GM21786 (cell line): Measurements from ENCODE around the gene PDE6B.

Experiments
- ATAC-seq: cut with Tn5 transposase; IDR thresholded peaks from one replicate; pipeline ENCODE4 v1.9.1; 2021; ENCODE audit not compliant: unreplicated experiment

PDE6B gene

DNA sequence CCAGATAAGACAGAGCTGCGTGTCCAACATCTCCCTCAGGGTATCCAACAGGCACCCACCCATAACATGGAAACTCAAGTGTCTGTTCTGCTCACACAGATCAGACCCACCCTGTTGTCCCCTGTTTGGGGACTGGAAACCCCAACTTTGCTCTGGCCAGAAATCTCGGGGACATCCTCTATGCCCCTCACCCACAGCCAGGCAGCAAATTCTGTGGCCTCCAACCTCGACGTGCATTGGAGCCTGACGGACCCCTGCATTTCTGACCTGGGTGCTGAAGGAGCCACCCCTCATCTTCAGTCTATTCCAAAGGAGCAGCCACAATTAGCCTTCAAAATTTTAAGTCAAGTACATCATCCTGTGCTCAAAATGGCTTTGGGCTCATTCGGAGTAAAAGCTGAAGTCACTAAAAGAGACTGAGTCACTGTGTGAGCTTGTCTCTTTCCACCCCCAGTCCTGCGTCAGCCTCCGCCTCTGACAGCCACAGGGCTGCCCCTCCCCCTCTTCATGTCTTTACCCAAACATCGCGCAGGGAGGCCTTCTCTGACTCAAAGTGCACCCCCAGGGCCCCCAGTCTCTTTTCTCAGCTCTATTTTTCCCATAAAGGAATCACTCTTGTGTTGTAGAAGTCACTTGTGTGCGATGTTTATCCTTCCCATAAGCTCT is 24.4 kb upstream of the PDE6B start:
- no peak for ATAC-seq

DNA sequence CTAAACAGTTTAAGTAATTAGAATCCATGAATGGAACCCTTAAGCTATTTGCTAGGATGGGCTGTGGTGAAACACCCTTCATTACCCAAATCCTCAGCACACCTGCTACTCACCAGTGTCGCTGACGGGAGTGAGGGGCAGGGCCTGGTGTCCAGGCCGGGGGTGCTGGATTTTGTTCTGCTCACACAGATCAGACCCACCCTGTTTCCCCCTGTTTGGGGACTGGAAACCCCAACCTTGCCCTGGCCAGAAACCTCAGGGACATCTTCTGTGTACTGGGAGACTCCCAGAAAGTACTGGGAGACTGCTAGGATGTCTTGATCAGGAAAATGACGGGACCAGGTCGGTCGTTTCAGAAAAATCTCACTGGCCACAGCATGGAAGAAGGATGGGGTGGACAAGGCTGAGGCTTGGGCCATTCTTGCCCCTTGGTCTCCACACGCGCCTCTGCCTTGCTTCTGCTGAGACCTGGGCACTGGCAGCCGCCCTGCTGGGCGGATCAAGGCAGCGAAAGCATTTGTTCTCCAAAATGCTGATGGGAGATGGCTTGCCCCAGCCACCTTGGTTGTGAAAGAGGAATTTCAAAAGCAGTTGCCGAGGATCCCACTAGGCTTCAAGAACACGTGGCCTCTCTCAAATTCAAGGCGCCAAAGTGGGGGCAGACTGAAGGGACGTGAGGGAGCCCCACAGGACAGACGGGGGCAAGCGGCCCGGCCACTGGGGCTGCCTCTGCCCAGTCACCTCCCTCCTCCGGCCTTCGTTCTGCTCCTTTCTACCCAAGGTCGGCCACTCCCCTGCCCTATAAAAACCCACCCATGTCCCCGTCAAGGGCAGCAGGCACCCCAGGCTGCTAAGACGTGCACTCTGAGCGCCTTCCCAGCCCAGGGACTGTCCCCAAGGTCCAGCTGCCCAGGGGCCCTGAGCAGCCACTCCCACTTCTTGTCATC is 23.5 kb upstream of the PDE6B start:
- ATAC-seq, result no peak

DNA sequence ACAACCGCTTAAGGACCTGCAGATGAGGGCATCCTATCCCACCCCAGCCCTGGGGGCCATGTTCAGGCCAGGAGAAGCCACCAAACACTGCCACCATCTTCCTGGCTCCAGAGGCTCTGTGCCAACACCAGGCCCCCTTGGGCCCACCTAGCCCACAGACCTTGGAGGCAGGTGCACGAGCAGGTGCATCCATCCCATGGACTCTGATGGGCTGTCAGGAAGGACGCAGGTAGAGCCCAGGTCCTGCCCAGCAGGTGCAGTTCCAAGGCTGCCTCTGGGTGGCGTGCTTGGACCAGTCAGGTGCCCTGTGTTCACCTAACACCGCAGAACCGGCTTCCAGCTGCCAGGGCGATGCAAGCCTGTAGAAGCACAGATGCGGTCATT is 22.8 kb upstream of the PDE6B start:
- no peak for ATAC-seq

DNA sequence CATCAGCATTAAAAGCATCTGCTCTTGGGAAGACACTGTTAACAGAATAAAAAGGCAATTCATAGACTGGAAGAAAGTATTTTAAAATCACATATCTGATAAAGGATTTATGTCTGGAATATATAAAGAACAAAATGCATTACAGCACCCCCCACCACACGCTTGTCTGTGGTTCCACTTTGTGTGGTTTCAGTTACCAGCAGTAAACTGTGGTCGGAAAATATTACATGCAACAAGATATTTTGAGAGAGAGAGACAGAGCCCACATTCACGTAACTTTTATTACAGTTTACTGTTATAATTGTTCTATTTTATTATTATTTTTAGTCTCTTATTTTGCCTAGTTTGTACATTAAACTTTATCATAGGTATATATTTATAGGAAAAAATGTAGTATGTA is 21.2 kb upstream of the PDE6B start:
- no peak for ATAC-seq

DNA sequence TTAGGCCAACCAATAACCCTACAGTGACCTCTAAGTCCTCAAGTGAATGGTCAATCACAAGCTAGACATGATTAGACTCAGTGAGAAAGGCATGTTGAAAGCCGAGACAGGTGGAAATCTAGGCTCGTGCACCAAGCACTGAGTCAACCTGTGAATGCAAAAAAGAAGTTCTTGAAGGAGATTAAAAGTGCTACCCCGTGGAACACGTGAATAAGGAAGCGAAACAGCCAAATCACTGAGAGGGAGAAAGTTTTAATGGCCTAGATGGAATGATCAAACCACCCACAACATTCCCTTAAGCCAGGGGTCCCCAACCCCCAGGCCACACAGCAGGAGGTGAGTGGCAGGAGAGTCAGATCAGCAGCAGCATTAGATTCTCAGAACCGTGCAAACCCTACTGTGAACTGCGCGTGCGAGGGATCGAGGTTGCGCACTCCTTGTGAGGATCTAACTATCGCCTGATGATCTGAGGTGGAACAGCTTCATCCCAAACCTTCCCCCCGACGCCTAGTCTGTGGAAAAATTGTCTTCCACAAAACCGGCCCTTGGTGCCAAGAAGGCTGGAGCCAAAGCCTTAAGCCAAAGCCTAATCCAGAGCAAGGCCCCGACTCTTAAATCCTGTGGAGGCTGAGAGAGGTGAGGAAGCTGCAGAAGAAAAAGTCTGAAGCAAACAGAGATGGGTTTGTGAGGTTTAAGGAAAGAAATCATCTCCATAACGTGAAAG is 19.5 kb upstream of the PDE6B start:
- ATAC-seq, result no peak

DNA sequence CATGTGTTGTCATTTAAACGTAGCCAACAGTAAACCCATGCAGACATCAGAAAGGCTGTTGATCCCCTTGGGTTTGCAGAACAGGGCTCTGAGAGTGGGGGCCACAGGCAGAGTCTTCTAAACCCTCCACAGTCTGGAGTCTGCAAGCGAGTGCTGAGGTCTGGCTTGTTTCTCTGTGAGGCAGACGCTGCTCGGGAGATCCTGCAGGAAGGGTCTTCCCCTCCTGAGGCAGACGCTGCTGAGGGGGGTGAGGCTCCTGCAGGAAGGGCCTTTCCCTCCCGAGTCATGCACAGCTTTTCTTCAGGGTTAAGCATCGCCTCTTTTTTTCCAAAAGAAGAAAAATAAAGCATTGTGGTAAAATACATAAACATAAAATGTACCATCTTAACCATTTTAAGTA is 17.1 kb upstream of the PDE6B start:
- ATAC-seq, result no peak

DNA sequence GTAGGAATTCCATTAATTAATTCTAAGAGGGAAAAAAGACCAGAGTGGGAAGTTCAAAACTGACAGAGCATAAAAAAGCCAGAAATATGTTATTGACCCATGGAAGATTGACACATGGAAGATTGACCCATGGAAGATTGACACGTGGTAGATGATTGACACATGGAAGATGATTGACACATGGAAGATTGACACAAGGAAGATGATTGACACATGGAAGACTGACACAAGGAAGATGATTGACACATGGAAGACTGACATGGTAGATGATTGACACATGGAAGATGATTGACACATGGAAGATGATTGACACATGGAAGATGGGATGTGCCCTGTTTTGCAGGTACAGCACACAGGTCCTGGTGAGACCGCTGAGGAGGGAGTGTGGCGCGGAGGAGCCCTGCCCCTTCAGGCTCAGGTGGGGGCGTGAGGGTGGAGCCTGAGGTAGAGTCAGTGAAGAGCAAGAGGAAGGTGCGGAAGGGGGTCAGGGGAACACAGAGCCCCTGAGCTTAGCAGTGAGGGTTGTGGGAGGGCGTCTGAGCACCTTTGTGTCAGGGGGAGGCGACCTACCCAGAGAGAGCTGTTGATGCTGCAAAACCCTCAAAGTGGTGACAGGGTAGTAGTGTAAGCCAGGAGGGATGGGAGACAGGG is 15.8 kb upstream of the PDE6B start:
- no peak for ATAC-seq

DNA sequence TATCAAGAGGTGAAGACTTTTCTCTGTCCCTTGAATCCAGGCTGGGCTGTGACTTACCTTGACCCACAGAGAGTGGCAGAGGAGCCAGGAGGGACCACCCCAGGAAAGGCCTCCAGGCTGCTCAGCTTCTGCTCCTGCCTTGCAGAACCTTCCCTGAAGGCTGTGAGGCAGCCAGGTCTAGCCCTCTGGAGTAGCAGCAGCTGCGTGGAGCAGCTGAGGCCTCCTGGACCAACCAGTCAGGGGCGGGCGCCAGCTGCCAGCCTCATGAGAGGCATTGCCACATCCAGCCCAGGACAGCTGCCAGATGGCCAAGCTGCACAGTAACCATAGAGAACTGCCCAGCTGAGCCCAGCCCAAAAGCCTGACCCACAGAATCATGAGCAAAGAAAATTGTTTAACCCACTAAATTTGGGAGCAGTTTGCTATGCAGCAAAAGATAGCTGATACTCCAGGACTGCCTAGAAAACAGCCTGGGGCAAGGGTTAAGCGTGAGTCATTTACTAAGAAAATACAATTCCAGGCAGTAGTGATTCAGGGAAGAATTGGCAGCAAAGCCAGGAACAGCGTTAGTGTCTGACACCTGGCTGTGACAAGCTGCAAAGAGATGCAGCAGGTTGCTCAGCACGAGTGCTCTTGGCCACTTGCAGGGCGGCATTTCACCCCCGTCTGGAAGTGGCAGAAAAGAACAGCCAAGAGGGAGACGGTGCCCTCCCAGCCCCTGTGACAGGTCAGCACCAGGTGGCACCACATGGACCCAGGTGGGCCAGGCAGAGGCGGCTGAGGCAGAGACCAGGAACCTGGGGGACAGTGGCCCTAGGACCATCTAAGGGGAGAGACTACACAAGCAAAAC is 14.7 kb upstream of the PDE6B start:
- ATAC-seq, result no peak

DNA sequence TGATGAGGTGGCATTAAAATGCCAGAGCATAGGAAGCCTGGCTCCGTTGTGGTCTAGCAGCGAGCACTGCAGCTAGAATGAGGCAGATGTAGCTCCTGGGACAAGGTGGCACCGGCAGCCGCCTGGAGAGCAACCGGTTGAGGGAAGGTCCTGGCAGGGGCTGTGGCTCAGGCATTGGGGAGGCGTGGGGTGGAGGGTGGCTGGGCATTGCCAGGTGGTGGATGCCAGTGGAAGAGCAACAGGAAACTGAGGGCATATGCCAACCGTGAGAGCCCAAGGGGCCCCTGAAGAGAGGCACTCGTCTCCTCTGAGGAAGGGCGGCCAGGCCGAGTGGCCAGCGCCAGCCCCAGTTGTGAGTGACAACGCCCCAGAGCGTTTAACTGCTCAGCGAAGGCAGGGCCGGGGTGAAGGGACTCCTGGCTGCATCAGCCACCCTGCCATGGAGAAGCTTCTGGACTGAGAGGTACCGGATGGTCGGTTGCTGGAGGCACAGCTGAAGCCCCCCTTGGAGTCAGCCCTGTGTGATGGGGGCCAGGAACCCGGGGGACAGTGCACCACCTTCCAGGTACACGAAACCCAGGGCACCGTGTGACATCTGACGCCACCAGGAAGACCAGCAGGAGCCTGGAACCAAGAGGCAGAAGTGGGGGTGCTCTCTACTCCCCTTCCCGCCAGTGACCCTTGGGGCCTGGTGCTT is 13.2 kb upstream of the PDE6B start:
- no peak for ATAC-seq

DNA sequence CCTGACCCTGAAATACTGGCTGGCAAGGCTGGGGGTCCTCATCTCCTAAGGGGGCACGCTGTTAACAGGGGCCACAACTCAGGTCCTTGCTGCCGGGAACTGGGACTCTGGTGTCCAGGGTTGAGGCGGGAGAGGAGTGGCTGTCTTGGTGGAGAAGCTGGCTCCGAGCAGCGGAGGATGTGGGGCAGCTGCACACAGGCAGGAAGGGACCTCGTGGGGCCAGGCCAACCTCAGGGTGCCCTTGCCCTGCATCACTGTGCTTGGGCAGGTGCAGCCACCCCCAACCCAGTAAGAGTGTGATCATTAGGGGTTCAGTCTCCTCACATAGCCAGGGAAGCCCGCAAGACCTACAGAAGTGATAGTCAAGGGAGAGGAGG is 12.6 kb upstream of the PDE6B start:
- ATAC-seq, result no peak

DNA sequence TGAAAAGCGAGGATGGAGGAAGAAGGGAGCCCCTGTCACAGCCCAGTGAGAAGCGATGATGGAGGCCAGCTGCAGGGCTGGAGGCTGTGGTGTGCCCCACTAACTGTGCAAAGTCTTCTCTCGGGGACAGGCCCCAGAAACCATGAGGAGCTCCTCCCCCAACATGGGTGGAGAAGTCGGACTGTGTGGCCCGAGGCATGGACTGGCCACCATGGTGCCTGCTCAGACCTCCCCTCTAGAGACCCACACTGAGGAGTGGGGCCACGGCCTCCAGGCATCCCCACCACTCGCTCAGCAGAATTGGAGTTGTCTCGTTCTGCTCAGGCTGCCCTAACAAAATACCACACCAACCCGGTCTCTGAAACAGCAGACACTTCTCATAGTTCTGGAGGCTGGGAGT is 12.2 kb upstream of the PDE6B start:
- no peak for ATAC-seq

DNA sequence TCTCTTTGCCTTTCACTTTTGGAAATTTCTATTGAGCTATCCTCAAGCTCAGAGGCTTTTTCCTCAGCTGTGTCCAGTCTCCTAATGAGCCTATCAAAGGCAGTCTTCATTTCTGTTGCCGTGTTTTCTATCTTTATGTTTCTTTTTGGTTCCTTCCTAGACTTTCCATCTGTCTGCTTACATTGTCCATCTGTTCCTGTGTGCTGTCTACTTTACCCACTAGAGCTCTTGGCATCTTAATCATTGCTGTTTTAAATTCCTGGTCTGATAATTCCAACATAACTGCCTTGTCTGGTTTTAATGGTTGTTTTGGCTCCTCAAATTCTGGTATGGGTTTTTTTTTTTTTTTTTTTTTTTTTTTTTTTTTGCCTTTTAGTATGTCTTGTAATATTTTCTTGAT is 9.3 kb upstream of the PDE6B start:
- no peak for ATAC-seq

DNA sequence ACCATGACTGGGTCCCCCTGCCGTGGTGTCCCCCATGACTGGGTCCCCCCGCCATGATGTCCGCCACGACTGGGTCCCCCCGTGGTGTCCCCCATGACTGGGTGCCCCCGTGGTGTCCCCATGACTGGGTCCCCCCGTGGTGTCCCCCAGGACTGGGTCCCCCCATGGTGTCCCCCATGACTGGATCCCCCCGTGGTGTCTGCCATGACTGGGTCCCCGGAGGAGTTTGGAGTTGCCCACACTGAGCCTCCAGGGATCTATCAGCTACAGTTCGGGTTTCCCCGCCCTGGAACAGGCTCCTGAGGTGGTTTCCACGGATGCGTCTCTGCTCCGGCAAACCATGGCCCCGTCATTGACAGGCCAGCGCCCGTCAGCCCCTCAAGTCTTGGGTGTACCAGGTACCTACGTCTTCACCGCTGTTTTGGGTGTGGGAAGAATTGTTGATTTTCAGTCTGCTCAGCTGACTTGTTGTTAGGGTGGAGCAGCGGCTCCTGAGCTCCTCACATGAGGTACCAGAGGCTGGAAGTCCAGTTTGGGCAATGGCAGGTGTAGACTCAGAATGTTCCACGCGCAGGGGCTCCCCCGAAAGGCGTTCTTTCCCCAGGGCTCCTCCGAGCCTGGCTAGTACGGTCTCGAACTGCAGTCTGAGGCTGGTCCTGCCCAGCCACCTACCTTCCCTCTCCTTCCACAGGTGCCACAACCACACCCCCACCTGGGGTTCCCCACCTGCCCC is 8.3 kb upstream of the PDE6B start:
- no peak for ATAC-seq

DNA sequence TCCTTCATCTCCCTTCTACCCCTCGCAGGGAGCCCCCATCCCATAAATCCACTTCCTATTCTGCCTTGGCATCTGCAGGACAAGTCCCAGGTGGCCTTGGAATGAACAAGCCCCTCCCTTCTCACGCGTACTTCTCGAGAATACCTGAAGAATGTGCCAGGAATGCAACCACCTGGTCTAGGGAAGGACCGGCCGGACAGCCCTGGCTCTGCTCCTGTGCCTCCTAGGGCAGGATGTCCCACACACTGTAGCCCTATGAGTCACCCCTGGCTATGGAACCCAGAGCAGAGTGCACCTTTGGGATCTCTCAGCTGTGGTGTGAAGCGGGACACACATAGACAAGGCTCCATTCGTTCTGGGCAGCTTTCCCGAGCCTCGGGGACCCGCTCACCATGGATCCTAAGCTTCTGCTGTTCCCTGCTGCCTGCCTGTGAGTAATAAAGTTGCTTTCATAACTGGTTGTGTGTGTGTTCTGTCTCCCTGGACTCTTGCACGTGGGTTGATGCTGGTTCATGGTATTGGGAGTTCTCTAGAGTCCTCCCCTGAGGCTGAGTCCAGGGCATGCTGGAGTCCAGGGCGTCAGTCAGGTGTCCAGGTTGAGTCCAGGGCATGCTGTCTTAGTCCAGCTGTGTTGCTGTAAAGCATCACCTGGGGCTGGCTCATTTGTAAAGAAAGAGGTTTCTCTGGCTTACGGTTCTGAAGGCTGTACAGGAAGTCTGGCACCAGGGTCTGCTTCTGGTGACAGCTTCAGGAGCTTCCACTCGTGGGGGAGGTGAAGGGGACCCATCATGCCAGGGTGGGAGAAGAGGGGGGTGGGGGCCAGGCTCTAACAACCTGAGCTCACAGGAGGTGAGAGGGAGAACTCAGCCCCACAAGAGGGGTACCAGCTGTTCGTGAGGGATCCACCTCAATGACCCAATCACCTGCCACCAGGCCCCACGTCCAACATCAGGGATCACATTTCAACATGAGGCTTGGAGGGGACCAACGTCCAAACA is 7.4 kb upstream of the PDE6B start:
- ATAC-seq, result no peak

DNA sequence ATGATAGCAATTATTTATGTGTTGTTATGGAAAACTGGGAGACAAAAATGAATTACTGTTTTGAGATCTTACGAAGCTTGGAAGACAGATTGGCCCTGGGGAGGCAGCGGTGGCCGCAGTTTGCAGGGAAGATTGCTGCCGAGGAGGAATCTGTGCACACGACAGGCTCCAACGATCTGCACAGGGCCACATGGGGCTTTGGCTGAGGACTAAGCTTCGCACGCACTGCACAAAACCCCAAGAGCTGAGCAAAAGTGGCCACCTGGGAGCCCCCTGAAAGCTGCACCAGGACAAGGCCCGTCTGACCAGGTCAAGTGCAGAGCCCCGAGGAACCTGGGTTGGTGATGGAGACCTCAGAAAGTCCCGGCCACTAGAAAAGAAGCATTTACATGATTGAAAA is 5.2 kb upstream of the PDE6B start:
- no peak for ATAC-seq

DNA sequence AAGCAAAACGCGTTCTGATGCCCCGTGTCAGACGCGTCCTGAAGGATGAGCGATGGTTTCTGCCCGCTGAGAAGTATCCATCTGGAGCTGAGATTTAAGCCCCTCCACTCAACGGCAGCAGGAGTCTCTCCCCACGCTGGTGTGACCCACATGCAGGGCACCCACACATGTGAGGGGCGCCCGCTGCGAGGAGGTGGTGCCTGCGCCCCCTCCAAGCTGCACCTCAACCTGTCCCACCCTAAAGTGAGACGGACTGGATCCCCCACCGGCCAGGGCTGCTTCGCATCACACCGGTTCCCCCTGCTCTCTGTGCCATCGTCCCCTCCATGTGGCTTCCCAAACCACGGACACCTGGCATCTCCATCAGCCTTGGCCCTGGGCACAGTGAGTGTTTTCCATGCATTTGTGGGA is 4.5 kb upstream of the PDE6B start:
- no peak for ATAC-seq

DNA sequence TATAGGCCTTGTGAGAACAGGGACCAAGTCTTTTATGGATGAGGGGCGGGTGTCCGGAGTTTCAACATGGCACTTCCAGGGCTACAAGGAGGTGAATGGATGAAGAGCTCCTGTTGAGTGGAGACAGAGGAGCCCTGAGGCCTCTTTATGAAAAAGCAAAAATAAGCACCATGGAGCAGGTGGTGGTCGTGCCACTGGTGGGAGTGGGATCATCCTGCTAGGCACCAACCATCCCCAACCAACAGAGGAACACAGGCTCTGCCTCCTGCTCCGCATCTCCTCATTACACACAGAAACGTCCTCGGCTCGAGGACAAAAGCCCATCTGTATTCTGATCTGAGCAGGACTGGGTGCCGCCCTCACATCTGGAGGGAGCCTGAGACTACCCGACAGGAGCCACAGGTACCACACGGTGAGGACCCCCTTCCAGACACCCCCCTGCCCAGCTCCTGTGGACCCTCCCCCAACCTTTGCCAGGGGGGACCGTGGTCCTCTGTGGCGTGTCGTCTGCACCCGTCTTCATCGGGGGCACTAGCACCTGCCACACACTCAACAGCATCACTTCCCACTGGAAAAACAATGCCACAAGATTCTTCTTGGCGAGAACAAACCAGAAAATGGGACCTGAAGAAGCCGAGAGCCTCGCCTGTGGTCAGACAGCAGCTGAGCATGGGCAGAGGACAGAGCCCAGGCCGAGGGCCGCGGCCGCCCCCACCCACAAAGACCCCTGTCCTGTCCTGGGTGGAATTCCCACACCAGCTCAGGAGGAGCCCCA is 3.9 kb upstream of the PDE6B start:
- no peak for ATAC-seq
